HG03135 (cell line): Measurements from ENCODE around the gene TEN1.
"Not testable (repeated sequence)": the region's sequence is repeated elsewhere in the genome, so short reads cannot be mapped to it uniquely, and the experiment has no call there.

Experiments
- ATAC-seq: cut with Tn5 transposase; IDR thresholded peaks from one replicate; pipeline ENCODE4 v1.9.1; 2021; ENCODE audit warnings: mild to moderate bottlenecking, moderate library complexity; ENCODE audit not compliant: unreplicated experiment

Gene TEN1

GRCh38 chr17:76024353-76024752 lies 45.3 kb downstream of the TEN1 start:
- ATAC-seq = no peak

- no peak for ATAC-seq
These were observed 46.3 kb downstream of the TEN1 start for GRCh38 chr17:76025294-76025693.

- ATAC-seq = no peak
These were observed 47.7 kb downstream of the TEN1 start for GRCh38 chr17:76026714-76027158.

- no peak for ATAC-seq
These were observed 48.3 kb downstream of the TEN1 start, which contains the start of gene EVPL for GRCh38 chr17:76027159-76027839. Gene EVPL, minus strand, starts transcription at chr17:76027306. Its CDS starts 108 bp downstream, at chr17:76027198.

- no peak for ATAC-seq
These were observed 53.2 kb downstream of the TEN1 start for GRCh38 chr17:76032073-76032779.

- no peak for ATAC-seq
These were observed 53.7 kb downstream of the TEN1 start for GRCh38 chr17:76032780-76033108.

- ATAC-seq = no peak
These were observed 54.1 kb downstream of the TEN1 start for GRCh38 chr17:76033139-76033538.

- no peak for ATAC-seq
These were observed 55.6 kb downstream of the TEN1 start for GRCh38 chr17:76034428-76035350.

GRCh38 chr17:76036497-76037261 lies 57.6 kb downstream of the TEN1 start:
- no peak for ATAC-seq

- ATAC-seq = no peak
These were observed 59.0 kb downstream of the TEN1 start for GRCh38 chr17:76038050-76038449.

- ATAC-seq = no peak
These were observed 60.1 kb downstream of the TEN1 start for GRCh38 chr17:76039121-76039520.

GRCh38 chr17:76040376-76040775 lies 61.3 kb downstream of the TEN1 start:
- no peak for ATAC-seq

GRCh38 chr17:76042868-76043267 lies 63.8 kb downstream of the TEN1 start:
- not testable (repeated sequence) for ATAC-seq

- not testable (repeated sequence) for ATAC-seq
These were observed 65.5 kb downstream of the TEN1 start for GRCh38 chr17:76044475-76045007.

GRCh38 chr17:76046064-76046463 lies 67.0 kb downstream of the TEN1 start:
- ATAC-seq = no peak

- ATAC-seq = no peak
These were observed 69.1 kb downstream of the TEN1 start for GRCh38 chr17:76048025-76048605.

- no peak for ATAC-seq
These were observed 69.7 kb downstream of the TEN1 start for GRCh38 chr17:76048711-76049110.

GRCh38 chr17:76049239-76049638 lies 70.2 kb downstream of the TEN1 start:
- ATAC-seq = no peak

GRCh38 chr17:76049836-76050537 lies 70.9 kb downstream of the TEN1 start:
- ATAC-seq = no peak
